Measurements from ENCODE around the gene SLAMF9.

SLAMF9 gene

GRCh38 chr1:159960721-159961381, 6.8 kb upstream of the SLAMF9 start:
- Histone ChIP-seq H3K9me3 (ENCODE audit: control insufficient read depth in 2 of 2, low read length in 2 of 2) (no peaks in the 10 kb centered on the region), H3K4me1 (ENCODE audit: control insufficient read depth, insufficient read depth, low read length) (no peaks in the 10 kb centered on the region), H3K27ac (ENCODE audit: low read length) (no peak overlapping the region), H3K9ac (ENCODE audit: low read length in 2 of 2) (no peak overlapping the region), H3K4me3 (ENCODE audit: low read length in 2 of 2) (no peak overlapping the region), H3K27me3 (ENCODE audit: control insufficient read depth in 1 of 2, insufficient read depth in 2 of 2, low read length in 2 of 2) (no peaks in the 10 kb centered on the region), H3K36me3 (ENCODE audit: control insufficient read depth in 2 of 2, insufficient read depth in 2 of 2, low read length in 2 of 2) (no peaks in the 10 kb centered on the region)

GRCh38 chr1:159959451-159959850, 5.4 kb upstream of the SLAMF9 start:
- no peak overlapping the region for H3K4me3 ChIP-seq (ENCODE audit: low read length in 2 of 2)

GRCh38 chr1:159958719-159959380, 4.8 kb upstream of the SLAMF9 start:
- H3K9me3 ChIP-seq (ENCODE audit: control insufficient read depth in 2 of 2, low read length in 2 of 2), result no peaks in the 10 kb centered on the region
- no peak overlapping the region for H3K27ac ChIP-seq (ENCODE audit: low read length)
- no peak overlapping the region for H3K9ac ChIP-seq (ENCODE audit: low read length in 2 of 2)
- H3K4me1 ChIP-seq (ENCODE audit: control insufficient read depth, insufficient read depth, low read length), result no peaks in the 10 kb centered on the region
- no peak overlapping the region for H3K4me3 ChIP-seq (ENCODE audit: low read length in 2 of 2)
- H3K27me3 ChIP-seq (ENCODE audit: control insufficient read depth in 1 of 2, insufficient read depth in 2 of 2, low read length in 2 of 2), result peaks cover 0 to under 1% of the 10 kb centered on the region in 2 donors
- H3K36me3 ChIP-seq (ENCODE audit: control insufficient read depth in 2 of 2, insufficient read depth in 2 of 2, low read length in 2 of 2), result no peaks in the 10 kb centered on the region

More at GRCh38 chr1:159959451-159959850, 5.4 kb upstream of the SLAMF9 start:
- H3K9ac ChIP-seq (ENCODE audit: low read length in 2 of 2), result no peak overlapping the region
- no peaks in the 10 kb centered on the region for H3K36me3 ChIP-seq (ENCODE audit: control insufficient read depth in 2 of 2, insufficient read depth in 2 of 2, low read length in 2 of 2)
- no peak overlapping the region for H3K27ac ChIP-seq (ENCODE audit: low read length)
- no peaks in the 10 kb centered on the region for H3K27me3 ChIP-seq (ENCODE audit: control insufficient read depth in 1 of 2, insufficient read depth in 2 of 2, low read length in 2 of 2)
- H3K9me3 ChIP-seq (ENCODE audit: control insufficient read depth in 2 of 2, low read length in 2 of 2), result no peaks in the 10 kb centered on the region
- H3K4me1 ChIP-seq (ENCODE audit: control insufficient read depth, insufficient read depth, low read length), result no peaks in the 10 kb centered on the region

GRCh38 chr1:159957824-159958268, 3.8 kb upstream of the SLAMF9 start:
- H3K4me1 ChIP-seq (ENCODE audit: control insufficient read depth, insufficient read depth, low read length), result no peaks in the 10 kb centered on the region
- no peak overlapping the region for H3K27ac ChIP-seq (ENCODE audit: low read length)
- no peak overlapping the region for H3K9ac ChIP-seq (ENCODE audit: low read length in 2 of 2)
- H3K4me3 ChIP-seq (ENCODE audit: low read length in 2 of 2), result no peak overlapping the region
- H3K9me3 ChIP-seq (ENCODE audit: control insufficient read depth in 2 of 2, low read length in 2 of 2), result no peaks in the 10 kb centered on the region
- no peaks in the 10 kb centered on the region for H3K36me3 ChIP-seq (ENCODE audit: control insufficient read depth in 2 of 2, insufficient read depth in 2 of 2, low read length in 2 of 2)
- H3K27me3 ChIP-seq (ENCODE audit: control insufficient read depth in 1 of 2, insufficient read depth in 2 of 2, low read length in 2 of 2), result peaks cover 0 to 7% of the 10 kb centered on the region in 2 donors

- Histone ChIP-seq H3K4me3 (ENCODE audit: low read length in 2 of 2) (no peak overlapping the region), H3K9ac (ENCODE audit: low read length in 2 of 2) (no peak overlapping the region), H3K9me3 (ENCODE audit: control insufficient read depth in 2 of 2, low read length in 2 of 2) (no peaks in the 10 kb centered on the region), H3K36me3 (ENCODE audit: control insufficient read depth in 2 of 2, insufficient read depth in 2 of 2, low read length in 2 of 2) (no peaks in the 10 kb centered on the region), H3K4me1 (ENCODE audit: control insufficient read depth, insufficient read depth, low read length) (no peaks in the 10 kb centered on the region), H3K27ac (ENCODE audit: low read length) (no peak overlapping the region), H3K27me3 (ENCODE audit: control insufficient read depth in 1 of 2, insufficient read depth in 2 of 2, low read length in 2 of 2) (peaks cover 3 to 7% of the 10 kb centered on the region in 2 donors)
Measured at GRCh38 chr1:159955456-159955855, 1.4 kb upstream of the SLAMF9 start.

GRCh38 chr1:159952932-159953331, 1.1 kb downstream of the SLAMF9 start:
- Histone ChIP-seq H3K27me3 (ENCODE audit: control insufficient read depth in 1 of 2, insufficient read depth in 2 of 2, low read length in 2 of 2) (peaks cover 3 to 7% of the 10 kb centered on the region in 2 donors), H3K9me3 (ENCODE audit: control insufficient read depth in 2 of 2, low read length in 2 of 2) (no peaks in the 10 kb centered on the region), H3K4me1 (ENCODE audit: control insufficient read depth, insufficient read depth, low read length) (no peaks in the 10 kb centered on the region), H3K4me3 (ENCODE audit: low read length in 2 of 2) (no peak overlapping the region), H3K36me3 (ENCODE audit: control insufficient read depth in 2 of 2, insufficient read depth in 2 of 2, low read length in 2 of 2) (no peaks in the 10 kb centered on the region), H3K27ac (ENCODE audit: low read length) (no peak overlapping the region), H3K9ac (ENCODE audit: low read length in 2 of 2) (no peak overlapping the region)

GRCh38 chr1:159951551-159951950, 2.5 kb downstream of the SLAMF9 start:
- Histone ChIP-seq H3K9ac (ENCODE audit: low read length in 2 of 2) (no peak overlapping the region), H3K36me3 (ENCODE audit: control insufficient read depth in 2 of 2, insufficient read depth in 2 of 2, low read length in 2 of 2) (no peaks in the 10 kb centered on the region), H3K27ac (ENCODE audit: low read length) (no peak overlapping the region), H3K27me3 (ENCODE audit: control insufficient read depth in 1 of 2, insufficient read depth in 2 of 2, low read length in 2 of 2) (peaks cover 3 to 7% of the 10 kb centered on the region in 2 donors), H3K4me3 (ENCODE audit: low read length in 2 of 2) (no peak overlapping the region), H3K9me3 (ENCODE audit: control insufficient read depth in 2 of 2, low read length in 2 of 2) (no peaks in the 10 kb centered on the region), H3K4me1 (ENCODE audit: control insufficient read depth, insufficient read depth, low read length) (no peaks in the 10 kb centered on the region)

GRCh38 chr1:159951016-159951415, 3.0 kb downstream of the SLAMF9 start:
- Histone ChIP-seq H3K4me1 (ENCODE audit: control insufficient read depth, insufficient read depth, low read length) (peaks cover 3% of the 10 kb centered on the region), H3K36me3 (ENCODE audit: control insufficient read depth in 2 of 2, insufficient read depth in 2 of 2, low read length in 2 of 2) (no peaks in the 10 kb centered on the region)

GRCh38 chr1:159949981-159950381, 4.1 kb downstream of the SLAMF9 start:
- Histone ChIP-seq H3K27me3 (ENCODE audit: control insufficient read depth in 1 of 2, insufficient read depth in 2 of 2, low read length in 2 of 2) (peaks cover 3 to 7% of the 10 kb centered on the region in 2 donors), H3K9me3 (ENCODE audit: control insufficient read depth in 2 of 2, low read length in 2 of 2) (no peaks in the 10 kb centered on the region), H3K4me3 (ENCODE audit: low read length in 2 of 2) (no peak overlapping the region), H3K27ac (ENCODE audit: low read length) (no peak overlapping the region), H3K4me1 (ENCODE audit: control insufficient read depth, insufficient read depth, low read length) (peaks cover 12% of the 10 kb centered on the region), H3K9ac (ENCODE audit: low read length in 2 of 2) (no peak overlapping the region), H3K36me3 (ENCODE audit: control insufficient read depth in 2 of 2, insufficient read depth in 2 of 2, low read length in 2 of 2) (no peaks in the 10 kb centered on the region)

More at GRCh38 chr1:159951016-159951415, 3.0 kb downstream of the SLAMF9 start:
- Histone ChIP-seq H3K9me3 (ENCODE audit: control insufficient read depth in 2 of 2, low read length in 2 of 2) (no peaks in the 10 kb centered on the region), H3K27me3 (ENCODE audit: control insufficient read depth in 1 of 2, insufficient read depth in 2 of 2, low read length in 2 of 2) (peaks cover 3 to 7% of the 10 kb centered on the region in 2 donors), H3K27ac (ENCODE audit: low read length) (no peak overlapping the region), H3K4me3 (ENCODE audit: low read length in 2 of 2) (no peak overlapping the region), H3K9ac (ENCODE audit: low read length in 2 of 2) (no peak overlapping the region)

- Histone ChIP-seq H3K36me3 (ENCODE audit: control insufficient read depth in 2 of 2, insufficient read depth in 2 of 2, low read length in 2 of 2) (no peaks in the 10 kb centered on the region), H3K9ac (ENCODE audit: low read length in 2 of 2) (no peak overlapping the region), H3K9me3 (ENCODE audit: control insufficient read depth in 2 of 2, low read length in 2 of 2) (no peaks in the 10 kb centered on the region), H3K4me1 (ENCODE audit: control insufficient read depth, insufficient read depth, low read length) (peaks cover 13% of the 10 kb centered on the region), H3K27ac (ENCODE audit: low read length) (no peak overlapping the region), H3K4me3 (ENCODE audit: low read length in 2 of 2) (no peak overlapping the region), H3K27me3 (ENCODE audit: control insufficient read depth in 1 of 2, insufficient read depth in 2 of 2, low read length in 2 of 2) (peaks cover 5 to 7% of the 10 kb centered on the region in 2 donors)
Measured at GRCh38 chr1:159949123-159949522, 4.9 kb downstream of the SLAMF9 start.

- Histone ChIP-seq H3K27me3 (ENCODE audit: control insufficient read depth in 1 of 2, insufficient read depth in 2 of 2, low read length in 2 of 2) (peaks cover 0 to 10% of the 10 kb centered on the region in 2 donors), H3K36me3 (ENCODE audit: control insufficient read depth in 2 of 2, insufficient read depth in 2 of 2, low read length in 2 of 2) (no peaks in the 10 kb centered on the region), H3K9me3 (ENCODE audit: control insufficient read depth in 2 of 2, low read length in 2 of 2) (no peaks in the 10 kb centered on the region), H3K27ac (ENCODE audit: low read length) (no peak overlapping the region), H3K4me3 (ENCODE audit: low read length in 2 of 2) (no peak overlapping the region), H3K9ac (ENCODE audit: low read length in 2 of 2) (no peak overlapping the region), H3K4me1 (ENCODE audit: control insufficient read depth, insufficient read depth, low read length) (peaks cover 13% of the 10 kb centered on the region)
Measured at GRCh38 chr1:159947942-159948341, 6.1 kb downstream of the SLAMF9 start.

Measured in stomach smooth muscle (tissue), 2 donors.